ENCODE measurements around the gene AFF2.

The AFF2 gene

GRCh38 chrX:148500423-148501385, at the start of gene AFF2:
AFF2 (plus strand) TSS chrX:148500617; CDS start chrX:148501098, 481 bp downstream.
- peak within 1 kb of the TSS; percentile 42 for H3K4me3 ChIP-seq (ENCODE audit: low read depth, low read length)
- no peaks in the 10 kb centered on the region for H3K79me2 ChIP-seq
- no peak for TF ChIP-seq CTCF (IDR thresholded peaks at IDR 0.05)
- H3K9ac ChIP-seq = no peak within 1 kb of the TSS
- no peak within 1 kb of the TSS for H3K27ac ChIP-seq
- no peaks in the 10 kb centered on the region for H3K9me3 ChIP-seq (ENCODE audit: control insufficient read depth, low read length)
- H2AFZ ChIP-seq = peak within 1 kb of the TSS; percentile 68
- H3K27me3 ChIP-seq (ENCODE audit: control insufficient read depth, insufficient read depth, low read length) = no peaks in the 10 kb centered on the region
- no peaks in the 10 kb centered on the region for H3K4me1 ChIP-seq
- peak within 1 kb of the TSS; percentile 59 for H3K4me2 ChIP-seq (ENCODE audit: low read length)
- no peaks in the 10 kb centered on the region for H3K36me3 ChIP-seq (ENCODE audit: control insufficient read depth, insufficient read depth, low read length)

- TF ChIP-seq CTCF (IDR thresholded peaks at IDR 0.05) = no peak
- no peaks in the 10 kb centered on the region for H3K79me2 ChIP-seq
- H3K9me3 ChIP-seq (ENCODE audit: control insufficient read depth, low read length) = no peaks in the 10 kb centered on the region
- no peak overlapping the region for H3K4me2 ChIP-seq (ENCODE audit: low read length)
- H3K4me1 ChIP-seq = no peaks in the 10 kb centered on the region
- H3K9ac ChIP-seq = no peak overlapping the region
- H2AFZ ChIP-seq = no peak overlapping the region
- no peaks in the 10 kb centered on the region for H3K36me3 ChIP-seq (ENCODE audit: control insufficient read depth, insufficient read depth, low read length)
- no peak overlapping the region for H3K4me3 ChIP-seq (ENCODE audit: low read depth, low read length)
- no peaks in the 10 kb centered on the region for H3K27me3 ChIP-seq (ENCODE audit: control insufficient read depth, insufficient read depth, low read length)
- H3K27ac ChIP-seq = no peak overlapping the region
These were observed 43.1 kb upstream of the AFF2 start for GRCh38 chrX:148457279-148457678.

- H3K79me2 ChIP-seq = no peaks in the 10 kb centered on the region
- H3K4me1 ChIP-seq = no peaks in the 10 kb centered on the region
- no peak overlapping the region for H2AFZ ChIP-seq
- H3K27me3 ChIP-seq (ENCODE audit: control insufficient read depth, insufficient read depth, low read length) = no peaks in the 10 kb centered on the region
- H3K9ac ChIP-seq = no peak overlapping the region
- no peak overlapping the region for H3K27ac ChIP-seq
- no peaks in the 10 kb centered on the region for H3K9me3 ChIP-seq (ENCODE audit: control insufficient read depth, low read length)
- H3K4me3 ChIP-seq (ENCODE audit: low read depth, low read length) = no peak overlapping the region
- no peak for TF ChIP-seq CTCF (IDR thresholded peaks at IDR 0.05)
- no peaks in the 10 kb centered on the region for H3K36me3 ChIP-seq (ENCODE audit: control insufficient read depth, insufficient read depth, low read length)
- no peak overlapping the region for H3K4me2 ChIP-seq (ENCODE audit: low read length)
These were observed 41.1 kb upstream of the AFF2 start for GRCh38 chrX:148459343-148459742.

GRCh38 chrX:148466292-148466691, 34.1 kb upstream of the AFF2 start:
- Histone ChIP-seq H3K79me2 (no peaks in the 10 kb centered on the region), H2AFZ (no peak overlapping the region), H3K9me3 (ENCODE audit: control insufficient read depth, low read length) (no peaks in the 10 kb centered on the region), H3K27me3 (ENCODE audit: control insufficient read depth, insufficient read depth, low read length) (no peaks in the 10 kb centered on the region), H3K36me3 (ENCODE audit: control insufficient read depth, insufficient read depth, low read length) (no peaks in the 10 kb centered on the region), H3K4me3 (ENCODE audit: low read depth, low read length) (no peak overlapping the region), H3K27ac (no peak overlapping the region), H3K4me2 (ENCODE audit: low read length) (no peak overlapping the region), H3K4me1 (no peaks in the 10 kb centered on the region), H3K9ac (no peak overlapping the region)
- TF ChIP-seq CTCF (IDR thresholded peaks at IDR 0.05) = no peak
